ENCODE data around the gene TLK1. TPM values are rescaled to one million over a fixed set of nuclear protein-coding genes. Genes with fewer than 3 reads are reported as not detected.

The TLK1 gene
- total and polyA plus RNA-seq, 2 of the 4 experiments (the other 2 are of a cell fraction): 7.3 to 12.5 TPM

DNA sequence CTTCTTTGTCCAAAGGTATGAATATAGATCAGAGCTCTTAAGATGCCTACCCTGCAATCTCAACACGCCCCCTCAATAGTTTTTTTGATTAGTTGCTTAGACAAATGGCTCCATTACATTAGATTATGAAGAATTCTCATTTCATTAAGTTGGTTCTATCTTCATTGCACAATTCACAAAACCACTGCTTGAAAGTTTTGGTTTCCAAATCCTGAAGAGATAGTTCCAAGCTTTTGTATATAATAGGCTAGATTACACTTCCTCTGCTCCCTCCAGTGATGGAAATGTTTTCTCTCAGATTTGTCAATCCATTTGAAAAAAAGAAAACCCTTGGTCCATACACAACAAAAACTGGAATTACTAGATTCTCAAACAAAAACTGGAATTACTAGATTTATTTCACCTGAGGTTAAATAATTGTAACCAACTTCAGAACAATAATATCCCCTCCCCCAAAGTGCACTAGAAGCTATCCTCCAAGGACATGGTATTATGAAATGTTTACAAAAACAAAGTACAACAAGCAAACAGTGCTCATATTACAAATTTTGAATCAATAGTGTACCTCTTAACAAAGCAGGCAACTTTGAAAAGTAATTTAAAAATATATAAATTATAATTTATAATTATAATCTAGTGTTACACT is 6.8 kb upstream of the TLK1 start:
- H3K18ac ChIP-seq (ENCODE audit: low read depth, low read length): 0 out of 2 replicates have a peak overlapping the region, but pooled peaks have one; percentile 35
- H4K8ac ChIP-seq (ENCODE audit: low read depth in 2 of 2, low read length in 2 of 2): no peak overlapping the region
- H3K4ac ChIP-seq (ENCODE audit: low read depth, low read length): no peak overlapping the region
- ATAC-seq (ENCODE audit: low read depth) (peak; percentile 35), DNase-seq (peak; percentile 24)
- no peaks in the 10 kb centered on the region for H4K20me1 ChIP-seq (ENCODE audit: insufficient read depth, low read length)
- ChIA-PET POLR2A (ENCODE audit: unreplicated experiment) (no interaction called here), CTCF (interaction anchor here (0.9 to 1.4 kb wide), 2 partner anchors 249 kb away, joined by 3 read pairs; no protein-coding TSS in a partner anchor)
- no peak overlapping the region for H3K56ac ChIP-seq (ENCODE audit: extremely low read depth, insufficient read depth, low read length)
- H2BK15ac ChIP-seq (ENCODE audit: low read depth, low read length): no peak overlapping the region
- no peak overlapping the region for H2BK20ac ChIP-seq (ENCODE audit: low read depth, low read length)
- no peak overlapping the region for H3K9ac ChIP-seq (ENCODE audit: low read depth, low read length)
- H3K36me3 ChIP-seq (ENCODE audit: control insufficient read depth, insufficient read depth, low read length): no peaks in the 10 kb centered on the region
- TF ChIP-seq MAFK (IDR thresholded peaks at IDR 0.05; ENCODE audit: low read depth, low read length) (no peak), RCOR1 (IDR thresholded peaks at IDR 0.05; ENCODE audit: insufficient replicate concordance, low read length) (no peak), FOS (IDR thresholded peaks at IDR 0.05; ENCODE audit: low read depth, low read length) (no peak), CEBPB (IDR thresholded peaks at IDR 0.05; ENCODE audit: low read depth, low read length) (peak; percentile 68)
- WGBS, 2 experiments (ENCODE audit: extremely low coverage in 2 of 2, insufficient read length in 1 of 2): no CpG with 5 or more reads among the region's 1 CpG
- H2BK5ac ChIP-seq (ENCODE audit: low read depth, low read length, poor library complexity, severe bottlenecking): no peak overlapping the region
- H4K5ac ChIP-seq (ENCODE audit: low read depth, low read length): no peak overlapping the region
- H2AK9ac ChIP-seq (replicated peaks; ENCODE audit: low read depth, low read length, poor library complexity): no peak overlapping the region
- intact Hi-C loops (cut with micrococcal nuclease) (no loop called here), dilution Hi-C loops (cut with HindIII; ENCODE audit: low sequenced_read_pairs, unreplicated experiment) (no loop called here), in situ Hi-C loops (cut with MboI; ENCODE audit: low sequenced_read_pairs) (loop anchor here (10.0 kb wide), 1 partner anchor 247 kb away; no protein-coding TSS in a partner anchor)
- no peak overlapping the region for H3K23ac ChIP-seq (ENCODE audit: low read depth, low read length)
- H2AFZ ChIP-seq (replicated peaks; ENCODE audit: low read length, poor library complexity): no peak overlapping the region
- no peak overlapping the region for H3K14ac ChIP-seq (replicated peaks; ENCODE audit: low read depth, low read length)
- no peak overlapping the region for H2BK120ac ChIP-seq (ENCODE audit: low read depth, low read length)
- H4K91ac ChIP-seq (ENCODE audit: insufficient read depth, low read depth, low read length): no peak overlapping the region
- no peak overlapping the region for H2AK5ac ChIP-seq (ENCODE audit: low read depth, low read length)
- no peaks in the 10 kb centered on the region for H3K79me1 ChIP-seq (ENCODE audit: low read depth in 1 of 2, low read length in 2 of 2)
- H3K27ac ChIP-seq (ENCODE audit: insufficient read depth, low read length): peak overlapping the region; percentile 44; the same call in 1 of the 2 replicates
- no peak overlapping the region for H3K4me2 ChIP-seq (ENCODE audit: low read depth, low read length)
- H3K4me3 ChIP-seq (ENCODE audit: insufficient read depth, low read depth, low read length): no peak overlapping the region
- no peaks in the 10 kb centered on the region for H3K9me1 ChIP-seq (ENCODE audit: insufficient read depth, low read length)
- no TSS peak for BruUV-seq (replicated peaks)
- H3K4me1 ChIP-seq (ENCODE audit: control insufficient read depth, insufficient read depth, low read length): no peaks in the 10 kb centered on the region
- no peaks in the 10 kb centered on the region for H3K9me3 ChIP-seq (ENCODE audit: control insufficient read depth, insufficient read depth, low read length)
- H3K27me3 ChIP-seq (ENCODE audit: control insufficient read depth, insufficient read depth, low read length): no peaks in the 10 kb centered on the region; the same call in 1 of the 2 replicates
